ENCODE measurements around the gene DNAH8.

DNAH8 gene

DNA sequence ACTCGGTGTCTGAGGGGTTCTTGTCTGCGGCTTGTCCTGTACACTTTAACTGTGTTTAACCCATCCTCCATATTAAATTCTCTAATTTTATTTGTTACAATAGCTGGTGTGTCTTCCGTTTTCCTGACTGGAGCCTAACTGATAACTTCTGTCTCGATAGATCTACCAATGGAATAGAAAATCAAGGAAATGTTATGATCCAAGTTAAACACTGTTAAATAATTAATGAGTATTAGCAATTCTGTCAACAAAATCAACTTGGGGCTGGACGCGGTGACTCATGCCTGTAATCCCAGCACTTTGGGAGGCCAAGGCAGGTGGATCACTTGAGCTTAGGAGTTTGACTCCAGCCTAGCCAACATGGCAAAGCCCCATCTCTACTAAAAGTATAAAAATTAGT, 81.7 kb downstream of the DNAH8 start:
- no peak for DNase-seq (ENCODE audit: low read depth in 2 of 2)

DNA sequence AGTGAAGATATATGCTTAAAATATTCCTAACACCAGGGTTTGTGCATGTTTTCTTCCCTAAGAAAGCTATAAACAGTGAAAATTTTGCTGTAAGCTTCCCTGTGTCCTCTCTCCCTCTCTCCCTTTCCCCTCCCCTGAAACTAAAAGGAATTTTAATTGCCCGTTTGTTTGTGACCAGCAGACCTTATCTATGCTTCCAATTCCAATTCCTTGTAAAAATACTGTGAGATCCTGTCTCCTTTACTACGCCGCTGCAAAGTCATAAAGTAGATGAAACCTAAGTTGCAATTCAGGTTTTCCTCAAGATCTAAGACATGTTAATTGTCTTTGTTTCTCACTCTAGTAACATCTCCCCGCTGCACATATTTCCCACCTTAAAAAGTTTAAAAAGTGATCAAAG, 82.3 kb downstream of the DNAH8 start:
- DNase-seq (ENCODE audit: low read depth in 2 of 2), result no peak

DNA sequence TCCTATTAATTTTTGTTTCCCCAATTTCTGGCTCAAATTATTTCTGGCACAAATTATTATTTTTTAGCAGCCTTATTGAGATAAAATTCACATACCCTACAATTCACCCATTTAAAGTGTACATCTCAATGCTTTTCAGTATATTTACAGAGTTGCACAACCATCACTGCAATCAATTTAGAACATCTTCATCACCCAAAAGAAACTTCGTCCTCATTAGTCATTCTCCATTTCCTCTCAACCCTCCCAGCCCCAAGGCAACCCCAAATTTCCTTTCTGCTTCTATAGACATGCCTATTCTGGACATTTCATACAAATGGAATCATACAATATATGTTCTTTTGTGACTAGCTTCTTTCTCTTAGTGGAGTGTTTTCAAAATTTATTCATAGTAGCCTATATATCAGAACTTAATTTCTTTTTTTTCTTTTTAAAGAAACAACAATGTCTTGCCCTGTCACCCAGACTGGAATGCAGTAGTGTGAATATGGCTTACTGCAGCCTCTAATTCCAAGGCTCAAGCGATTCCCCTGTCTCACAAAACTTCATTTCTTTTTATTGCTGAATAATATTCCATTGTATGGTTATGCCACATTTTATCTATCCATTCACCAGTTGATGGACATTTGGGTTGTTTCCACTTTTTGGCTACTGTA, 84.5 kb downstream of the DNAH8 start:
- DNase-seq (ENCODE audit: low read depth in 2 of 2), result no peak

DNA sequence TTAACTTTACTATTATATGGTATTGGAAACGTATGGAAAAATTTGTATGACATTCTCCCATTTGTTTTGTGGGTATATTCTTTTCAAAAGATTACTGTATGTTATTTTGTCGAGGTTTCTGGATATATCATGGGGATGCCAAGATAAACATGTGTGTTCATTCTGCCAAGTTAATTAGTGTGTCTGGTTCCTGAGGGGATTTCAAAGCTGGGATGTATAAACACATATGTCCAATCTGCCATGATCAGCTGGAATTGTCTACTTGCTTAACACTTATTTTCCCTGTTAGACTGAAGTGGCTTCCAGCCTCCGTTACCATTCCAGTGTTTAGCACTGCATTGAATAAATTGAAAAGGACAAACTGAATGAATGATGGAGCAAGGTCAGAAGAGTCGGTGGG, 86.2 kb downstream of the DNAH8 start:
- DNase-seq (ENCODE audit: low read depth in 2 of 2), result no peak

DNA sequence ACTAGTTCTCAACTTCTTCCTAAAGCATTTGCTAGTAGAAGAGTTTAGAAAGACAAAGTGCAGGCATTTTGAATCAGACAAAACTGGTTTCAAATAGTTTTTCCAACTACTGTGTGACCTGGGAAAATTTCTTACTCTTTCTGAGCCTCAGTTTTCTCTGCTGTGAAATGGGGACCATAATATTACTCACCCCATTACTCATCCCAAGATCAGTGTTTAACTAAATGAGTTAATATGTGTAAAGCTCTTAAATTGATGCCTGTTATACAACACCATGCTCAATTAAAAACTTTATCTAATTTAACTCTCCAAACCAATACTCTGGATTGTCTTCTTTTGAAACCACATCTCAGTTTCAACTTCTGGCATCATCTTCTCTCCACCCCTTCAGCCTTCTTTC, 87.4 kb downstream of the DNAH8 start:
- no peak for DNase-seq (ENCODE audit: low read depth in 2 of 2)

DNA sequence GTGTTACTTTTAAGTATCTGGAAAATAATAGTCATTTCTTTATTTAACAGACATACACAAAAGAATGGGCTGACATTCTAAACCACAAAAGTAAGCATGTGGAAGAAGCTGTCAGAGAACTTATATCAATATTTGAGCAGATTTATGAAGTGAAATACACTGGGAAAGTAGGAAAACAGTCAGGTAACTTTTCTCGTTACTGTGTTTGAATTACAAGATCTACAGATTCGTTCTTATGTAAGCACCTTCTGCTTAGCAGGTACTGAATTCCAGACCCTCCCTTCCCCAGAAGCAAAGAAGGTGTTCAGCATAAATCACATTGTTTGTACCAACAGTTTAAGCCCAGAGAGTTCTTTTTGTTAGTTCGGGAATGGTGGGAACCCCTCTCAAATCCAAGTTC, 88.0 kb downstream of the DNAH8 start:
- no peak for DNase-seq (ENCODE audit: low read depth in 2 of 2)

DNA sequence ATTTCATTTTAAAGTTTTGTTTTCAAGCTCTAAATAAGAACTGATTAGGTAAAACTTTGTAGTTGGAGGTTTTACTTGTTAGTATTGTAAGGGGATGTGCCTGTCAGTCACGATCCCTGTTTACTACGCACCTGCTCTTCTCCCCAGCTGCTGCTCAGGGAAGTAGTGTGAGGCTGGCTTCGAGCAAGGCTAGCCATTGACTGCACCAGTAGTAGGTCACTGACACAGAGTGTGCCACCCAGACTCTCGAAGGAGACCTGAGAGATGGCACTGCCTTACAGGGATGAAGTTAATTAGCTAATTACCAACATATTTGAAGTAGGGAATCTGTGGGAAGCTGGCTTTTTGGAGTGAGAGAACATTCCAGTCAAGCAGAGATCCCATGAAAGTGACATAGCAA, 89.2 kb downstream of the DNAH8 start:
- no peak for DNase-seq (ENCODE audit: low read depth in 2 of 2)

DNA sequence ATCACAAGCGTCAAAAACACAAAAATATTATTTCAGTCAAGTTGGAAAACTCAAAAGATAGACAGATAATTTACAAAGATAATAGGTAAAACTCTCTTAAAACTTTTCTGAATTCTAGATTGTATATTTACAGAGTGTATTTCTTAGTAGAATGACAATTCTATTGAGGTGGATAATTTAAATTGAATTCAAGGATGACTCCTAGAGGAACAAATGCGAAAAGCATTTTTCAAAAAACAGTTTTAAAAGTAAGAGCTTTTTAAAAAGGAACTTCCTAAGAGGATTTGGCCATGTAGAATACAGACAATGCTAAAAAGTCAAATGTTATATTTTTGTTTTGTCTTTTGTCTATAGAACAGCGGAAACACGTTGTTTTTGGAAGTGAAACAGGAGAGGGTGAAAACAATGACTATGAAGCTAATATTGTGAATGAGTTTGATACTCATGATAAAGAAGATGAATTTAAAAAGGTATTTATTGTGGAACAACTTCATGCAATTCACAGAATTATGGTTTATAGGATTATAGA, 90.1 kb downstream of the DNAH8 start:
- DNase-seq (ENCODE audit: low read depth in 2 of 2), result no peak

DNA sequence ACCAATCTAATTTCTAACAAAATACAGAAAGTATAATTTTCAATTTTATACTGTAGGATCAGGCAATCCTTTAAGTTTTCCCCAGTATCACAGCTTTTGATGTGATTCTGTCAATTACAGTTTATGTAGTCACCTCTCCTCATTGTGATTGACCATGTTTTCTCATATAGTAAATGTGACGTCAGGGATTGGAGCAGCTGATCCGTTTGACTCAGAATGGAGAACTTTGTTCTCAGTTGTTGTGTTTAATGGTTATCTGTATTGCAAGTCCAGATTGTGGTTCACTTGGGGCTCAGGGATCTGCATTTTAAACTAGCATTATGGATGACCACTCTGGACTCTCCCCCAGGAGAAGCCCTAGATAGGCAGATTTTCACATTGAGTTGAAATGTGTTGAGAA, 90.6 kb downstream of the DNAH8 start:
- no peak for DNase-seq (ENCODE audit: low read depth in 2 of 2)

DNA sequence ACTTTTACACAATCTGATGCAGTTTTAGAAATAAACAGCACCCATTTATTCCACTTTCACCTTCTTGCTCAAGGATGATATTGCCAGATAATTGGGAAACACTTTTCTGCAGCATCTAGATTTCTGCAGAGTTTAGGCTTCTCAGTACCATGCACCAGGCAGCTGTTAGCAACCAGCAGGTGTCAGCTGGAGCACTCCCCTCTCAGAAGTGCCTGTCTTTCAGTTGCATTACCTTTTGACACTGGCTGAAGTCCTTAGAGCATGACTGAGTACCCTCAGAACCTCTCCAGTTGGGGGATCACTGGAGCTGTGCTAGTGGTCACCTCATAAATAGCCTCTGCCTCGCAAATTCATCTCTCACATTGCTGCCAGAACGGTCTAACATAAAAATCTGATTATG, 91.2 kb downstream of the DNAH8 start:
- DNase-seq (ENCODE audit: low read depth in 2 of 2), result no peak

DNA sequence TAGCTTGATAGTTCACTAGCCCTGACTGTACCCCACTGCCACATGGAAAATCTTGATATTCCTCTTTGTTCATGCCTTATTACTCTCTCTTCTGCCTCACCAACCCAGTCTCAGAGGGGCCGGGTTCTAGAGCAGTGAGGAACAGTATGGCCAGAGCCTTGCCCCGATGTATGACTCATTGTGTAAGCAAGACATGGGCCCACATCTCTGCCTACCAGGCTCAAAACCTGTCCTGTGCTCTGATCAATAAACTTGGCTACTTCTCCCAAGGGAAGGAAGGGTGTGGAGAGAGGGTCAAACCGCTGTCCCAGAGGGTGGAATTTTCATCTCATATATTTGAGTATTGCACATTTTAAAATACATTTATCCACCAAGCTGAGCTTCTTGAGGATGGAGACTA, 91.7 kb downstream of the DNAH8 start:
- DNase-seq (ENCODE audit: low read depth in 2 of 2), result no peak

DNA sequence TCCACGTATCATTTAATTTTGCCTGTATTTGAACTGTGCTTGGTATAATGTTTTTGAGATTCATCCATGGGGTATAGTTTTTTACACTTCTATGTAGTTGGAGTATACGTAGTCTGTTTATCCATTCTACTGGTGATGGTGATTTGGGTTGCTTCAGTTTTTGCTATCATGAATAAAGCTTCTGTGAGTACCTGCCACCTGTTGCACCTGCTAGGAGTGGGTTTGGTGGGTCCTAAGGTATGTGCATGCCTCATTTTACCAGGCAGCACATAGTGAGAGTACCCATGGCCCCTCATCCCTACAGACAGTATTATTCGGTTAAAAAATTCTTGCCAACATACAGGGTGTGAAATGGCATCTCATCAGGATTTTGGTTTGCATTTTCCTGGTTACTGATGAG, 92.9 kb downstream of the DNAH8 start:
- no peak for DNase-seq (ENCODE audit: low read depth in 2 of 2)

DNA sequence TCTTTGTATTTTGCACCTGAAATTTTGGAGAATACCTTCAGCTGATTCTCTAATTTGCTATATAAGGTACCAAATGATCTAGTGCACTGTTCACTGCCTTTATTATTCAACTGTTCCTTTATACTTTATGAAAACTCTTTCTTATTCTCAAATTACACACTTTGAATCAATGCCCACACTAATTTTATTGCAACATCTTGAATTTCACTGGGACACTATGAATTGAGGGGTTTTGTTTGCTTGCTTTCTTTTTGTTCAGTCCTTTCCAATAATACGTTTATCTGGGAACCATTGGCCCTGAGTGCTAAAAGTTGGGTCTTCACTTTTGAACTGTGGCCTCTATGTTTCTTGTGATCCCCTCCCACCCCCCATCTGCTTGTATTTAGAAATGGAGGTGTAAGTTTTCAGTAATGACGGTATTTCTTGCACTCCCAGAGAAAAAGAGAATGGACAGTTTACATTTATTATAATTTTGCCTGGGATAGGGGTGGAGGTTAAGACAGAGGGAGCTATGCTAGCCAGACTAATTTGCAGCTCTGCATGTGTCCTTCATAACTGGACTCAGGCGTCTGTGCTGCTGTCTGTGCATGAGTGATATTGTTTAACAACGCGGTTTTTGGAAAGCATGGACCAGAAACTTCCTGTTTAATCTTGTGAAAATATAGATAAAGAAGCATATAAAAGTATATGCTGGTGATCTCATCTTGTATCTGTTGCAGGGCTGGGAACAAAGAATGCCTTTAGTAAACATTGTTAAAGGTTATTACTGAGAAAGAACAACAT, 98.1 kb downstream of the DNAH8 start:
- no peak for DNase-seq (ENCODE audit: low read depth in 2 of 2)

DNA sequence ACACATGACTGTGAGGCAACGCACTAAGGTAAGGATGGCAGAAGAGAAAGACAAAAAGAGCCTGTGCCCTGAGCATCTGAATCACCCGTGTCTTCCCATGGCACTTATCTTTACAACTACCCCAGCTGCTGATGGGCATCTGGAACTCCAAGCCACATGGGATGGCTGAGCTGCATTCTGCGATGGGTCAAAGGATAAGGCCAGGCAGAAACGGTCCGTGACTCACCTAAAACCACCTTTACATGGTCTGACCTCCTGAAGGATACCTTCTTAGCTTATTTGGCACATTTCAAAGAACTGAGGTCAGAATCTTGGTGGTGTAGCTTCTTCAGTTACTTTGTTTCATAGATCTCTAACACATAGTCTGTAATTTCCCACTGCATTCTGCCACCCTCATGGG, 99.7 kb downstream of the DNAH8 start:
- DNase-seq (ENCODE audit: low read depth in 2 of 2), result no peak

DNA sequence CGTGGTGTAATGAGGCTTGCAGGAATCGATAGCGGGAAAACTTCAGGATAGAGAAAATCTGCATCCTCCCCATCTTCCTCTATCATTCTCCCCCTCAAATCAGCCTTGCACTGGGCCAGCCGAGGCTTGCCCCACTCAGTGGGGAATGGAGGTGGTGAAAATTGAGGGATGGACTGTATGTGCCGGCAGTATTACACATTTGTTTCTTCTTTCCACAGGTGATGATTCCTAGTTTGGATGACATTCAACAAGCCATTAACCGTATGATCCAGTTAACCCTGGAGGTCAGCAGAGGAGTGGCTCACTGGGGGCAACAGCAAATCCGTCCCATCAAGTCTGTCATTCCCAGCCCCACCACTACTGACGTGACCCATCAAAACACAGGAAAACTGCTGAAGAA, 100.1 kb downstream of the DNAH8 start:
- no peak for DNase-seq (ENCODE audit: low read depth in 2 of 2)

DNA sequence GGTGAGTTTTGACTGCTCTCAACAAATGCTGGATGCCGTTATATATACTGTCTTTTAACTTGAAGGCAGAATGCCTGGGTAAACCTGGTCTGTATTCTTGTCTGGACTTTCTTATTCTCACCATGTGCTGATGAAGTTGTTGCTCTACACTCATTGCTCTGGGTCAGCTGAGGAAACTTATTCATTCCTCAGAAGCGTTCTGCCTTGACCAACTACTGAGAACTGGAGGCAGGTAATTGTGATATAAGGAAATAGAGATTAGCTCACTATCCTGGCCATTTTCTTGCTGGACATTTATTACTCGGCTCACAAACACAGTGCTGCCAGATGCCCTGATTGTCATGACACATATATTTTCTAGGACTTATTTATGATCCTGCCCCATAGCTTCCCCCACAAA, 103.6 kb downstream of the DNAH8 start:
- no peak for DNase-seq (ENCODE audit: low read depth in 2 of 2)

DNA sequence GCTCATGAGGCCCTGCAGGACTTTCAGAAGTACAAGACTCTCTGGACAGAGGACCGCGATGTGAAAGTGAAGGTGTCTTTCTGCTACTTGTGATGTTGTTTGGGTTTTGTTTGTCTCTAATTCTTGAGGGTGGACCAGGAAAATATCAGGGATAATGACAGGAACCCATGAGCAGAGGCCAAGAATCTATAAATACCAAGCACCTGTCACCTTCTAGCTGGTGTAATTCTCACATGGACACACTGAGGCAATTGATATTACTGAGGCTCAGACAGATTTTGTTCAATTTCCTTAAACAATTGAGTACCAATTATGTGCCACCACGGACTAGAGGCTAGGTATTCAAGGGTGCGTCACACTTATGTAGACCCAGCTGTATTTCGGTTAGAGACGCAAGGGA, 107.9 kb downstream of the DNAH8 start:
- no peak for DNase-seq (ENCODE audit: low read depth in 2 of 2)

DNA sequence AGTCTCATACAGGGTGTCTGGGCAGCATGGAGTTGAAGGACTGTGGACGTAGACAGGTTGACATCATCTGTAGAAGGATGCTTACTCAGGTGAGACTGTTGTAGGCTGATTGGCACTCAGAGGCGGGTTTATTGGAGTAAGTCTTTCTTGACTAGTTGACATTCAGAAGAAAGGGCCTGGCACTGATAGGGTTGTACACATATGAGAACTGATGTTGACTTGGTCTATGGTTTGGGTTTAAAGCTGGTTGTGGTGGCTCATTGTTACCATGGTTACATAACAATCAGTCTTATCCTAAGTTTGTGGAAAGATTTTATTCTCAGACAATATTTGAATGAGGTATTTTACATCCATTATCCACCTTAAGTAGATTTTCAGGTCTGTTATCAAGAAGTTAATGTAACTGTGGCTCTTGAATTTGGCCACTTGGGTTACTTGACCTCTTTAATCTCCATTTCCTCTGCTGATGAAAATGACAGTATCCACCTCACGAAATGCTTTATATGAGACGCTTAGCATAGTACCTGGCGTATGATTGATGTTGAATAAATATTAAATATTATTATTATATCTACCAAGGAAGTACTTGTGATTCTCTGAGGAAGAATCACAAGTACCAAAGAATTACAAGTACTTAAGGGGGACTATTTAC, 109.3 kb downstream of the DNAH8 start:
- DNase-seq (ENCODE audit: low read depth in 2 of 2), result no peak

DNA sequence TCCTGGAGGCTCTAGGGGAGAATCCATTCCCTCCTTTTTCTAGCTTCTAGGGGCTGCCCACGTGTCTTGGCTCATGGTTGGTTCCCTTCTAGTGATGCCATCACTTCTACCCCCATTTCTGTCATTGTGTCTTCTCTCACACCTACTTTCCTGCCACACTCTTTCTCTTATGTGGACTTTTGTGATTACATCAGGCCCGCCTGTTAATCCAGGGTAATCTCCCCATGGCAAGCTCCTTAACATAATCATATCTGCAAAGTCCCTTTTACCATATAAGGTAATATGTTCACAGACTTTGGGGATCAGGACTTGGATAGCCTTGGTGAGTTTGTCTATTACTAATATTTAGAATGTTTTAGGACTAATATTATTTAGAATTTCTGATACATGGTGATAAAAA, 111.9 kb downstream of the DNAH8 start:
- DNase-seq (ENCODE audit: low read depth in 2 of 2), result no peak

DNA sequence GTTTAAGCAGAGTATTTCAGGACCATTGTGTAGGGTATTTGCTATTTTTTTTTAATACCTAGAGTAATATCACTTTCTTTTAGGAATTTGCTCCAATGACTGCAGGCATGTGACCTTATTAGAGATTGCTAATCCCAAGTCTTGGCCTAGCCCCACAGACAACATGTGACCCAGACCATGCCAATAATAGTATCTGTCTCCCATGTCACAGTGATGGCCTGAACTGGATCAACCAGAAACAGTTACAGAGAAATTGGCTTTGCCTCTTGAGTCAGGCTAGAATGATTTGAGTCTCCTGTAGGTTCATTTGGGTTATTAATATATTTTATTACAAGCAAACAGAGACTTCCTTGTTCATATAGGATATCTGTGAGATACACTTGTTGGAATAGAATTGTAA, 116.8 kb downstream of the DNAH8 start:
- DNase-seq (ENCODE audit: low read depth in 2 of 2), result no peak

DNA sequence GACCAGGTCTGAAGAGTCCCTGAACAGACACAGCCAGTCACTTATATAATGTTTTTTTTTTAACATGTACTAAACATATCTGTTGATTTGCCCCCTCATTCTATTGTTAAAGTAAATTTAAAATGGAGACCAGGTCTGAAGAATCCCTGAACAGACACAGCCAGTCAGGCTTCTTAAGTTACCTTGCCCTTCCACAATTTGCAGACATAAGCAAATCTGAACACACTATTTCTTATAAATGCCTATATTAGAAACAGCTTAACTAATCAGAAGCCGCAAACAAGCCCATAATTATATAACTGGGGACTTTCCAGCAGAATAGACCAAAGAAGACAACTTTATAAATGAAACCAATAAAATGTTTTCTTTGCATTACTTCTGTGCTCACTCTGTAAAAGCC, 118.2 kb downstream of the DNAH8 start:
- DNase-seq (ENCODE audit: low read depth in 2 of 2), result no peak

DNA sequence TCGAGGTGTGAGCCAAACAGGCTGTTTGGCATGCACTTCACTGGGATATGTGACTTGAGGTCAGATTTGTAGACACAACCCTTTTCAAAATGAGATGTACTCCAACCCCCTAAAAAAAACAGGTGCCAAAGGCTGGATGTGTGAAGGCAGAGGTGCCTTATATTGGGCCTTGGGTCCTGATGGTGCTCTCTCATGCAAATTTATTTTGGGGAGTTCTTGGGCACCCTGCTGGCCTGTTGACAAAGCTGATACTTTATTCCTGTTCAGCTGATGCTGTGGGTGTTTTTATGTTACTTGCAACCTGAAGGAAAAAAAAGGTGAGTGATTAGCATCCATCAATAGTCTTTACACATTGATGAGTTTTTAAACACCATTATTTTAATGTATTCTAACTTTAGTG, 121.5 kb downstream of the DNAH8 start:
- DNase-seq (ENCODE audit: low read depth in 2 of 2), result no peak

DNA sequence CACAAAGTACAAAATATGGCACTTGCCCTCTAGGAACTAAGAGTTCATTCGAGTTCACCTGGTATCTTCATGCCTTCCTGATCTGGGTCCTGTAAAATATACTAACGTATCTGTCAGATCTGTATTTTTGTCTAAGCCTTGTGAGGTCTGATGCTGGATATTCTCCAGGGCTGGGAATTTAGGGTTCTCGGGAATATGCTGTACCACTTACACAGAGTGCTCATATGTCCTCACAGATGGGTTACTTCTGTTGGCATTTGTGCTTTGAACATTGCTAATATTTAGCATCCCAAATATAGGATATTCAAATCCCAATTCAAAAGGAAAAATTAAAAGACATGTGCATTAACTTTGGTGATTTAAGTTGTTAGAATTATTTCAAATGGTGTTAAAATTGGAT, 122.0 kb downstream of the DNAH8 start:
- DNase-seq (ENCODE audit: low read depth in 2 of 2), result no peak

Measured in stimulated activated CD8-positive, alpha-beta memory T cell treated with anti-CD3 and anti-CD28 coated beads, Interleukin-2, amount 100 ng/mL, for 48 hours (primary cell).